ENCODE measurements around the gene CHRNB4.
A peak's percentile ranks its signal among the peaks of the same experiment; 100 is the strongest.

GRCh38 chr15:78618490-78618934, 22.5 kb downstream of the CHRNB4 start:
- peak; percentile 86 for TF ChIP-seq CTCF (IDR thresholded peaks at IDR 0.05)
- TF ChIP-seq EZH2 (IDR thresholded peaks at IDR 0.05; ENCODE audit: borderline replicate concordance, insufficient read depth, low read depth, low read length, poor library complexity, severe bottlenecking), result no peak
